Esophagus (tissue), 2 donors: ENCODE data around the gene KIAA1614. TPM values are rescaled to one million over a fixed set of nuclear protein-coding genes. Genes with fewer than 3 reads are reported as not detected.

ENCODE experiments used
- polyA plus RNA-seq, 2 donors: library from polyadenylated mRNA; stranded (reverse); fragments of 200-250 nt; gene quantifications; one replicate each; pipeline ENCODE4 v1.2.3, GENCODE V29; 2013
- donor health status: healthy with polysubstance abuse.
- donor health status: Bipolar disorder and iron deficiency.

The KIAA1614 gene
- polyA plus RNA-seq, 2 donors = 1.0 to 1.5 TPM

Other genes starting within 250 kb of the KIAA1614 start
- gene STX6, start 110.0 kb downstream of the KIAA1614 start, polyA plus RNA-seq = 10 to 100 TPM; 11.7 to 12.8 TPM
- 1 to 10 TPM; 3.6 to 7.5 TPM for gene MR1, start 121.1 kb downstream of the KIAA1614 start, polyA plus RNA-seq
- gene IER5, start 175.8 kb downstream of the KIAA1614 start, polyA plus RNA-seq = 10 to 100 TPM; 16.7 to 27.2 TPM